KMS-11 (cell line): ENCODE measurements around the gene TMEM121B.

ENCODE experiments used
- H2AFZ ChIP-seq: fragments of 200-600 bp; sonication (generic); 2 replicates; pipeline ENCODE4 v1.6.1; 2016; ENCODE audit warnings: antibody characterized with exemption, mixed run types, low read depth
- H3K27ac ChIP-seq: fragments of 200-600 bp; sonication (generic); 2 replicates; pipeline ENCODE4 v1.6.1; 2016; ENCODE audit warnings: mild to moderate bottlenecking, mixed run types
- H3K27me3 ChIP-seq: fragments of 200-600 bp; sonication (generic); 2 replicates; pipeline ENCODE4 v1.6.1; 2017; ENCODE audit warnings: mild to moderate bottlenecking, low read depth, mixed run types, moderate library complexity; ENCODE audit not compliant: insufficient read depth
- H3K36me3 ChIP-seq: fragments of 200-600 bp; sonication (generic); 2 replicates; pipeline ENCODE4 v1.6.1; 2017; ENCODE audit warnings: mild to moderate bottlenecking, mixed run types; ENCODE audit not compliant: insufficient read depth
- H3K4me1 ChIP-seq: fragments of 200-600 bp; sonication (generic); 2 replicates; pipeline ENCODE4 v1.6.1; 2016; ENCODE audit warnings: mild to moderate bottlenecking, low read depth, mixed run types; ENCODE audit not compliant: poor library complexity, severe bottlenecking
- H3K4me2 ChIP-seq: fragments of 200-600 bp; sonication (generic); 2 replicates; pipeline ENCODE4 v1.7.0; 2016; ENCODE audit warnings: mild to moderate bottlenecking, mixed run types
- H3K4me3 ChIP-seq: fragments of 200-600 bp; sonication (generic); IDR thresholded peaks from 2 replicates; pipeline ENCODE4 v1.6.1; 2017; ENCODE audit warnings: low read depth, low read length, mixed read lengths; ENCODE audit not compliant: insufficient read depth
- H3K79me2 ChIP-seq: fragments of 200-600 bp; sonication (generic); 2 replicates; pipeline ENCODE4 v1.6.1; 2016; ENCODE audit warnings: low read depth, mixed run types; ENCODE audit not compliant: insufficient read depth
- H3K9ac ChIP-seq: fragments of 200-600 bp; sonication (generic); 2 replicates; pipeline ENCODE4 v1.6.1; 2016; ENCODE audit warnings: mild to moderate bottlenecking, mixed run types
- H4K20me1 ChIP-seq: fragments of 200-600 bp; sonication (generic); 2 replicates; pipeline ENCODE4 v1.6.1; 2016; ENCODE audit warnings: mild to moderate bottlenecking, mixed run types; ENCODE audit not compliant: insufficient read depth
- CTCF ChIP-seq: fragments of 200-600 bp; sonication (generic); conservative IDR thresholded peaks from 2 replicates; pipeline ENCODE4 v1.6.1; 2017; ENCODE audit warnings: low read depth, mild to moderate bottlenecking, antibody characterized with exemption, low read length, moderate library complexity, mixed read lengths

Gene TMEM121B

GRCh38 chr22:17132112-17132511, 11.0 kb upstream of the TMEM121B start:
- Histone ChIP-seq H3K4me3 (no peak overlapping the region), H3K27me3 (no peaks in the 10 kb centered on the region), H3K79me2 (no peaks in the 10 kb centered on the region), H3K27ac (no peak overlapping the region), H3K4me2 (no peak overlapping the region), H4K20me1 (no peaks in the 10 kb centered on the region), H3K36me3 (no peaks in the 10 kb centered on the region), H3K9ac (no peak overlapping the region), H3K4me1 (no peaks in the 10 kb centered on the region), H2AFZ (no peak overlapping the region)
- no peak for TF ChIP-seq CTCF

- Histone ChIP-seq H2AFZ (no peak overlapping the region), H4K20me1 (no peaks in the 10 kb centered on the region), H3K4me1 (no peaks in the 10 kb centered on the region), H3K27me3 (no peaks in the 10 kb centered on the region), H3K36me3 (no peaks in the 10 kb centered on the region), H3K79me2 (no peaks in the 10 kb centered on the region), H3K4me2 (no peak overlapping the region), H3K27ac (no peak overlapping the region), H3K9ac (no peak overlapping the region), H3K4me3 (no peak overlapping the region)
- TF ChIP-seq CTCF = no peak
Measured at GRCh38 chr22:17131686-17132085, 10.5 kb upstream of the TMEM121B start.

GRCh38 chr22:17130199-17130598, 9.0 kb upstream of the TMEM121B start:
- H3K9ac ChIP-seq = no peak overlapping the region
- no peak overlapping the region for H2AFZ ChIP-seq
- no peaks in the 10 kb centered on the region for H3K27me3 ChIP-seq
- no peaks in the 10 kb centered on the region for H3K36me3 ChIP-seq
- no peaks in the 10 kb centered on the region for H4K20me1 ChIP-seq
- H3K4me2 ChIP-seq = no peak overlapping the region
- no peaks in the 10 kb centered on the region for H3K4me1 ChIP-seq
- no peak for TF ChIP-seq CTCF
- no peaks in the 10 kb centered on the region for H3K79me2 ChIP-seq
- no peak overlapping the region for H3K4me3 ChIP-seq
- no peak overlapping the region for H3K27ac ChIP-seq

- Histone ChIP-seq H3K4me3 (no peak overlapping the region), H3K27ac (no peak overlapping the region), H3K27me3 (no peaks in the 10 kb centered on the region), H3K4me1 (peaks cover 10% of the 10 kb centered on the region), H3K79me2 (no peaks in the 10 kb centered on the region), H3K36me3 (no peaks in the 10 kb centered on the region), H4K20me1 (no peaks in the 10 kb centered on the region), H3K4me2 (no peak overlapping the region), H3K9ac (no peak overlapping the region), H2AFZ (no peak overlapping the region)
- TF ChIP-seq CTCF = no peak
Measured at GRCh38 chr22:17120711-17121232, 388 bp downstream of the TMEM121B start.
